Activated T-cell treated with anti-CD3 and anti-CD28 coated beads for 1 hour (primary cell): ENCODE data around the gene PLPP4.

Source experiments
- DNase-seq: peaks from one replicate; pipeline ENCODE4 v3.0.0-alpha.2; 2020; ENCODE audit warnings: low read depth

Gene PLPP4

GRCh38 chr10:120456626-120457430, at the start of gene PLPP4:
Gene PLPP4 (plus strand): TSS chr10:120457227. CDS start chr10:120457306, 79 bp downstream.
- DNase-seq = no peak

GRCh38 chr10:120409816-120410215, 47.2 kb upstream of the PLPP4 start:
- no peak for DNase-seq

GRCh38 chr10:120414946-120415345, 42.1 kb upstream of the PLPP4 start:
- DNase-seq = no peak

GRCh38 chr10:120415709-120416330, 41.2 kb upstream of the PLPP4 start:
- DNase-seq = no peak

GRCh38 chr10:120420421-120420820, 36.6 kb upstream of the PLPP4 start:
- no peak for DNase-seq

GRCh38 chr10:120421250-120421649, 35.8 kb upstream of the PLPP4 start:
- no peak for DNase-seq

- DNase-seq = no peak
Measured at GRCh38 chr10:120422457-120422856, 34.6 kb upstream of the PLPP4 start.

GRCh38 chr10:120423431-120424197, 33.4 kb upstream of the PLPP4 start:
- DNase-seq = no peak

- no peak for DNase-seq
Measured at GRCh38 chr10:120424198-120424464, 32.9 kb upstream of the PLPP4 start.

GRCh38 chr10:120426306-120426705, 30.7 kb upstream of the PLPP4 start:
- DNase-seq = no peak

- DNase-seq = no peak
Measured at GRCh38 chr10:120428754-120429153, 28.3 kb upstream of the PLPP4 start.

GRCh38 chr10:120429395-120429794, 27.6 kb upstream of the PLPP4 start:
- DNase-seq = no peak

- DNase-seq = no peak
Measured at GRCh38 chr10:120431251-120431651, 25.8 kb upstream of the PLPP4 start.

GRCh38 chr10:120432209-120432608, 24.8 kb upstream of the PLPP4 start:
- no peak for DNase-seq

GRCh38 chr10:120433141-120433540, 23.9 kb upstream of the PLPP4 start:
- DNase-seq = no peak

- no peak for DNase-seq
Measured at GRCh38 chr10:120436439-120437112, 20.5 kb upstream of the PLPP4 start.

GRCh38 chr10:120437541-120437940, 19.5 kb upstream of the PLPP4 start:
- no peak for DNase-seq

- no peak for DNase-seq
Measured at GRCh38 chr10:120451968-120452367, 5.1 kb upstream of the PLPP4 start.

- no peak for DNase-seq
Measured at GRCh38 chr10:120453319-120453718, 3.7 kb upstream of the PLPP4 start.

GRCh38 chr10:120453886-120454285, 3.1 kb upstream of the PLPP4 start:
- DNase-seq = no peak

GRCh38 chr10:120455004-120455403, 2.0 kb upstream of the PLPP4 start:
- no peak for DNase-seq

GRCh38 chr10:120455606-120456005, 1.4 kb upstream of the PLPP4 start:
- DNase-seq = no peak
